NCI-H2196 treated with DMSO at 0.1 percent for 48 hours (cell line): ENCODE results near the gene ZSCAN4.

Source experiments
- DNase-seq: peaks from one replicate; lab custom pipeline; 2025; ENCODE audit not compliant: unreplicated experiment; lab: John Stamatoyannopoulos, UW

ZSCAN4 gene, protein sequence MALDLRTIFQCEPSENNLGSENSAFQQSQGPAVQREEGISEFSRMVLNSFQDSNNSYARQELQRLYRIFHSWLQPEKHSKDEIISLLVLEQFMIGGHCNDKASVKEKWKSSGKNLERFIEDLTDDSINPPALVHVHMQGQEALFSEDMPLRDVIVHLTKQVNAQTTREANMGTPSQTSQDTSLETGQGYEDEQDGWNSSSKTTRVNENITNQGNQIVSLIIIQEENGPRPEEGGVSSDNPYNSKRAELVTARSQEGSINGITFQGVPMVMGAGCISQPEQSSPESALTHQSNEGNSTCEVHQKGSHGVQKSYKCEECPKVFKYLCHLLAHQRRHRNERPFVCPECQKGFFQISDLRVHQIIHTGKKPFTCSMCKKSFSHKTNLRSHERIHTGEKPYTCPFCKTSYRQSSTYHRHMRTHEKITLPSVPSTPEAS

DNA sequence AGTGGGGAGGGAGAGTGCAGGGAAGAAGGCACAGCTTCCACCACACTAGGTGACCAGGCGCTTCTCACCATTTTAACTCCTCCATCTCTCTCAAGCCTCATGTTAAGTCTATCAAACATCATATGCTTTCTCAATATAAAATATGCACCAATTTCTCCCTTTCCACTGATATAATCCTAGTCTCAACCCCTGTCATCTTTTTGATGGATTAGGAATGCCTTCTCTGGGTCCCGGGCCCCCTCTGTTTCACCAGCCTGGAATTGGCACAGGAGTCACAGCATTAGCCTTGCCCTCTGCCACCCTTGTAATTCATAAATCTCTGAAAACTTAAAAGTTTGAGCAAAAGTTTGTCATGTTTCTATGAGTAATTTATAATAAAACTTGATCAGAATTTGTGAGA is at the start of gene ZSCAN4:
Gene ZSCAN4 (plus strand): TSS at position 301 of the 400 bp plus-strand sequence. CDS start 7,211 bp downstream, outside the sequence.
- no peak for DNase-seq

DNA sequence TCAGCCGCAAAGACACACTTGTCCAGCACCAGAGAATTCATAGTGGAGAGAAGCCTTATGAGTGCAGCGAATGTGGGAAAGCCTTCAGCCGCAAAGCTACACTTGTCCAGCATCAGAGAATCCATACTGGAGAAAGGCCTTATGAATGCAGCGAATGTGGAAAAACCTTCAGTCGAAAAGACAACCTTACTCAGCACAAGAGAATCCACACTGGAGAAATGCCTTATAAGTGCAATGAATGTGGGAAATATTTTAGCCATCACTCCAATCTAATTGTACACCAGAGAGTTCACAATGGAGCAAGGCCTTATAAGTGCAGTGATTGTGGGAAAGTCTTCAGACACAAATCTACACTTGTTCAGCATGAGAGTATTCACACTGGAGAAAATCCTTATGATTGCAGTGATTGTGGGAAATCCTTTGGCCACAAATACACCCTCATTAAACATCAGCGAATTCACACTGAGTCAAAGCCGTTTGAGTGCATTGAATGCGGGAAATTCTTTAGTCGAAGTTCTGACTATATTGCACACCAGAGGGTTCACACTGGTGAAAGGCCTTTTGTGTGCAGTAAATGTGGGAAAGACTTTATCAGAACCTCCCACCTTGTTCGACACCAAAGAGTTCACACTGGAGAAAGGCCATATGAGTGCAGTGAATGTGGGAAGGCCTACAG is 47.9 kb upstream of the ZSCAN4 start:
- no peak for DNase-seq

- DNase-seq: no peak
Observed at GRCh38 chr19:57623091-57623490, 45.6 kb upstream of the ZSCAN4 start.

DNA sequence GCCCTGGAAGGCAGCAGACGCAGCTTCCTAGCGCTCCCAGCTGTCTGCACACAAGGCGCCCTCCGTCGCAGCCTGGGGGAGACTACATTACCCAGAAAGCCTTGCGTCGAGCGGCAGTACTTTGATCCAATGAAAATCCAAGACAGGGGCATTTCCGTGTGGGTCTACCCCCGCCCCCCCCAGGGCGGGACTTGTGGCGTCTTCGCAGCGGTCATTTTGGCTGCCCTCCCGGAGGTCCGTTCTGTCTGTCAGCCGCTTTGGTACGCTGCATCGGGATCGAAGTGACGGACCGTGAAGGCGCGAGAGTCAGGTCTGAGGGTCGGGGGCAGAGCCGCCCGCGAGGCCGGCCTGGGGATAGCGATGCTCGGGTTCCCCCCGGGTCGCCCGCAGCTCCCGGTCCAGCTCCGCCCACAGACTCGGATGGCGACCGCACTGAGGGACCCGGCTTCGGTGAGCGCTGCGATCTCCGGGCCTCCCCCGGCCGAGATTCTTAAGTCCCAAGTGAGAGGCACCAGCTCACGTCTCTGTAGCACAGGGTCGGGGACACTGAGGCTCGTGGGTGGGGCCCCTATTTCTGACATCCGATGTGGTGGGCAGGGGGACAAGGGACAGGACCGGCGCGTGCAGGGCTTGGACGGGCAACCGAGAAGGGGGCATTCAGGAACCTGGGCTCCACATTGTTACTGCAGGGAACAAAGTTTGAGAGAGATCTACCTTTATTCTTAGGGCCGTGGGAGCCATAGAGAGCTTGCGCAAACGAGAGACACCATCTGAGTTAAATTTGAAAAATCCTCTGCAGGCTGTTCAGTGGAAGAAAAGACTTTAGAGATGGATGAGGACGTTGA is 35.5 kb upstream of the ZSCAN4 start, which contains the start of gene ZNF211:
Gene ZNF211 (plus strand): TSS at position 182 of the 845 bp plus-strand sequence. CDS start 179 bp downstream, at position 361.
- peak; percentile 90 for DNase-seq

DNA sequence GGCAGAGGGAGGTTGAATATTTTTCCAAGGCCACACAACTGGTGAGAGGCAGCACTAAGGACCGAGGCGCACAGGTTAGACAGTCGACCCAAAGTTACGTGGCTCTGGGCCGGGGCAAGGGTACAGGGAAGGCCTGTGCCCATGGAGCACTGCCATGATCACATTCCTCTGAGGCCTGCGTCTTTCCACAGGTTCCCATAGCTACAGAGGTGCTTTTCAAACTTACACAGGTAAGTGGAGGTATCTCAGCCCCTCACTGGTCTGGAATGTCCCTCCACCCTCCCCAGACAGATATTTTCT is 35.0 kb upstream of the ZSCAN4 start:
- no peak for DNase-seq

DNA sequence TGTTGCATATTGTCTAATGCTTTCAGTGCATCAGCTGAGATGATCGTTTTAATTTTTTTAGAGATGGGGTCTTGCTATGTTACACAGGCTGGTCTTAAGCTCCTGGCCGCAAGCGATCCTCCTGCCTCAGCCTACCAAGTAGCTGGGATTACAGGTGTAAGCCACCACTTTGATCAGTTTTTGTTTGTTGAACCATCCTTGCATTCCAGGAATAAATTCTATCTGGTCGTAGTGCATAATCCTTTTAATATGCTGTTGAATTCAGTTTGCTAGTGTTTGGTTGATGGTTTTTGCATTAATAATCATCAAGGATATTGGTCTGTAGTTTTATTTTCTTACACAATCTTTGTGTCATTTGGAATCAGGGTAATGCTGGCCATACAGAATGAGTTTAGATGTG is 31.4 kb upstream of the ZSCAN4 start:
- DNase-seq: no peak

GRCh38 chr19:57641715-57642234 is 27.0 kb upstream of the ZSCAN4 start:
- no peak for DNase-seq

DNA sequence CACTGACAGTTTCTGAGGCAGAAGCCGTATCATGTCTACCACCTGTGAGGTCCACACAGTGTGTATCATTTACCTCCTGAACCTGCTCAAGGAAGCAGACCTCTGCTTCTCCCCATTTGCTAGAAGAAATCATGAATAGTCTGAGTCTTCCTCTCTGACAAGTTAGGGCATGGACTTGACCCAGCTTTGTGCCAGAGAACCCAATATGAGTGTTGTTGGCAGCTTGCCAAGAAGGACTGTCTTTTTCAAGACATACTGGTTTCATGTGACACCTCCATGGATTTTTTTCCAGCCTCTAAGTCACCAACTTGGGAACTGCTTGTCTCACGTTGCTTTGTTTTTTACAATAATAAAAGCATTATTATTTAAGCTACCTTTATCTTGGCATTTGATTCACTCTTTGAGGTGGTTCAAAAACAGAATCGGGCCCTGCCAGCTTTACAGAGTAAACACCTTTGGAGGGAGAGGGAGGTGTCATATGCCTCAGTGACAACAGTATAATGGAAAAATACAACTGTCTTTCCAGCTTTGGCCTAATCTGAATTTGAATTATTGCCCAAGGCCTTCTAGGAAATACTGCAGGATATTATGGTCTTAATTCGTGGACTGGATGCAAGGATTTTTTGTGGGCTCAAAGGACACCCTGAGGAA is 26.2 kb upstream of the ZSCAN4 start:
- no peak for DNase-seq

- no peak for DNase-seq
Observed at GRCh38 chr19:57643734-57644133, 25.0 kb upstream of the ZSCAN4 start.

DNA sequence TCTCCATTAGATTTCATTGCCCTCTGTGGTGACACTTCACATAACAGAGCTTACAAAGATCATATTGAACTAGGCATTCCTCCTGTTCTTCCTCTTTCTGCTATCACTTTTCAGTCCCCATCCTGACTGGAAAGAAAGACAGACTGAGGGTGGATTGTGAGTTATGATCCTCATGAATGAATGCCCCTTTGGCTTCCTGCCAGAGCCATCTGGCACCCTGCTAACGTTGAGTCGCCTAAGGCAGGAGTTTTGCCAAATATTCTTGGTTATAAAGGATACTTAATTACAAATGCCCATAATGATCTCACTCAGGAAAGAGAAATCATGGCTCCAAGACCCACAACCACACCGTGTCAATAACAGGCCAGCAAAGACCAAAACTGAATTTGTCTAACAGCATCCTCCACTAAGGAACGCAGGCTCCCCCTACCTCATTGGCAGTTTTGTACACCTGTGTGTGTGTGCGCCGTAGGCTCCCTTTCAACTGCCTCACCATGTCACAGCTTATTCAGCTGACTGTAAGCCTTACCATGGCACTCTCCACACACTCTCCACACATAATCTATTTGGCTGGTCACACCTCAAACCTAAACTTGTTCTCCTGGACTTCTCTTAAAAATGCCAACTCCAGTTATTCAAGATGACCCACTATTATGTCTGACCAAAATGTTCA is 20.3 kb upstream of the ZSCAN4 start:
- no peak for DNase-seq

GRCh38 chr19:57651654-57651996 is 17.1 kb upstream of the ZSCAN4 start:
- DNase-seq: no peak

GRCh38 chr19:57653689-57654088 is 15.0 kb upstream of the ZSCAN4 start:
- no peak for DNase-seq

GRCh38 chr19:57655443-57655842 is 13.3 kb upstream of the ZSCAN4 start:
- no peak for DNase-seq

DNA sequence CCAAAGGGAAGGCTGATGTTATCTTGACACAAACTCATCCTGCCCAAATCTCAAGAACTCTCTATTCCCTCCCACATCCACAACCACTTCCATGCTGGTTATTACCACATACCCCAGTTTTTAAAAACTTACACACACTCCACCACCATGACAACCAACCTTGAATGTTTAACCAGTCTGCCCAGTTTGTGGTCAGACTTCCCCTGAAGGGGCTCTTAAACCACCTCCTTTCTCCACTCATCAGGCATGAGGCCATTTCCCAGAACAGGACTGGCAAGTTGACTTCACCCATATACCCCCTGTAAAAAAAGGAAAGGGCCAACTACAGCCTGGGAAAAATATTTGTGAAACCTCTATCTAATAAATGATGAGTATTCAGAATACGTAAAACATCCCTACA is 12.4 kb upstream of the ZSCAN4 start:
- no peak for DNase-seq

GRCh38 chr19:57664269-57665127 is 4.2 kb upstream of the ZSCAN4 start:
- peak; percentile 8 for DNase-seq

DNA sequence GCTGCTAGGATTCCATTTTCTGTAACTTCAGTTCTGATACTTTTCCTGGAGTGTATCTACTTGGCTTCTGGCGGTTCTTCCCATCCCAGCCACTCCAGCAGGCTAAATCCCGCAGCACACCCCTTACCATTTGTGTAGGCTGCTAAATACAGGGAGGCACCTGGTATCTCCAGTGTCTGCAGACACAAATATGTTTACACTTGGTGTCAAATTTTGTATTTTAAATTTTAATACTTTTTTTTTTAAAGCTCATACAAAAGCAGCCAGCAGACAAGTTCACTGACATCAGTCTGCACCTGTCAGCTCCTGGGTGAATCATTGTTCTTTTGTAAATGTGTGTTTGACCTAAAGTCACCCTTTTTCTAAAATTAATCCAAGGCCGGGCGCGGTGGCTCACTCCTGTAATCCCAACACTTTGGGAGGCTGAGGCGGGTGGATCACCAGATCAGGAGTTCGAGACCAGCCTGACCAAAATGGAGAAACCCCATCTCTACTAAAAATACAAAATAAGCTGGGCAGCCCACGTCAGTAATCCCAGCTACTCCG is 3.4 kb upstream of the ZSCAN4 start:
- DNase-seq: no peak

- DNase-seq: no peak
Observed at GRCh38 chr19:57667228-57667627, 1.5 kb upstream of the ZSCAN4 start.

- DNase-seq: no peak
Observed at GRCh38 chr19:57671124-57671895, 2.6 kb downstream of the ZSCAN4 start.
